HCT116 (cell line): ENCODE results near the gene GOLGA6A. TPM values are rescaled to one million over a fixed set of nuclear protein-coding genes. Genes with fewer than 3 reads are reported as not detected.
"Not testable (repeated sequence)": the region's sequence is repeated elsewhere in the genome, so short reads cannot be mapped to it uniquely, and the experiment has no call there.

ENCODE experiments used
- ATAC-seq: fragments of 200-7000 bp; cut with Tn5 transposase; 2 replicates; pipeline ENCODE4 v1.9.1; 2020; ENCODE audit warnings: mild to moderate bottlenecking, moderate library complexity
- BruUV-seq: library from RNA; stranded (reverse); fragments of 400-500 nt; replicated peaks from 2 replicates; lab custom pipeline; 2021; lab: Mats Ljungman, UMichigan
- CTCF ChIA-PET: fragments of 300-600 bp; sonication (Branson Sonifier 250); formaldehyde crosslinking; loops from one replicate; lab custom pipeline; 2021; ENCODE audit warnings: antibody characterized with exemption; lab: Charles Lee
- POLR2A ChIA-PET: fragments of 300-600, 350-600 bp; sonication (Branson Sonifier 250); formaldehyde crosslinking; loops from one replicate; lab custom pipeline; 2021; ENCODE audit warnings: antibody characterized with exemption; lab: Charles Lee
- RAD21 ChIA-PET, 2 experiments: fragments of 300-600 bp; sonication (Branson Sonifier 250); formaldehyde crosslinking; loops; one replicate each; lab custom pipeline; 2023; ENCODE audit warnings: low total read pairs in 2 of 2; ENCODE audit not compliant: uncharacterized antibody in 2 of 2, unreplicated experiment in 2 of 2, low non-redundant PET in 1 of 2; lab: Charles Lee
- DNase-seq: peaks from one replicate; pipeline ENCODE4 v3.0.0-alpha.2; 2010; ENCODE audit warnings: low read depth, low spot score
- H2AFZ ChIP-seq: fragments of 200-600 bp; shearing (Covaris generic), sonication (generic); 2 replicates; pipeline ENCODE4 v1.6.1; 2017; ENCODE audit warnings: low read depth, mixed run types, mixed read lengths, antibody characterized with exemption, low read length; ENCODE audit not compliant: poor library complexity, severe bottlenecking
- H3K27ac ChIP-seq: 2 replicates; pipeline ENCODE4 v1.5.1; 2012; ENCODE audit warnings: low read depth, low read length
- H3K27me3 ChIP-seq: fragments of 200-600 bp; sonication (generic); 2 replicates; pipeline ENCODE4 v1.6.1; 2016; ENCODE audit warnings: mixed run types, low read length, mixed read lengths; ENCODE audit not compliant: insufficient read depth
- H3K36me3 ChIP-seq, 2 experiments: fragments of 200-500 bp in 1 of 2; fragments of 200-600 bp in 1 of 2; sonication (Bioruptor generic) in 1 of 2; sonication (generic) in 1 of 2; 2 replicates each; pipeline versions ENCODE4 v1.5.1 to v1.6.1; 2014 to 2016; ENCODE audit warnings: low read length in 2 of 2, inconsistent platforms in 1 of 2, mixed read lengths in 1 of 2, mixed run types in 1 of 2; ENCODE audit not compliant: insufficient read depth in 2 of 2, control insufficient read depth in 1 of 2
- H3K4me1 ChIP-seq, 2 experiments: fragments of 200-600 bp in 1 of 2; sonication (generic) in 1 of 2; 2 replicates each; pipeline versions ENCODE4 v1.5.1 to v1.6.1; 2012 to 2017; ENCODE audit warnings: low read length in 2 of 2, inconsistent platforms in 1 of 2, mild to moderate bottlenecking in 1 of 2, mixed read lengths in 1 of 2, mixed run types in 1 of 2, moderate library complexity in 1 of 2; ENCODE audit not compliant: insufficient read depth in 2 of 2, control insufficient read depth in 1 of 2
- H3K4me2 ChIP-seq: fragments of 200-600 bp; sonication (generic); 2 replicates; pipeline ENCODE4 v1.6.1; 2017; ENCODE audit warnings: mixed run types, low read length, mixed read lengths
- H3K4me3 ChIP-seq, 2 experiments: fragments of 200-600 bp in 1 of 2; sonication (generic) in 1 of 2; replicated peaks in 1 of 2; 2 replicates each; pipeline ENCODE4 v1.5.1; 2011 to 2016; ENCODE audit warnings: low read length in 2 of 2, control low read depth in 1 of 2, low read depth in 1 of 2, mild to moderate bottlenecking in 1 of 2, mixed read lengths in 1 of 2, mixed run types in 1 of 2
- H3K79me2 ChIP-seq: fragments of 200-600 bp; sonication (generic); 2 replicates; pipeline ENCODE4 v1.6.1; 2017; ENCODE audit warnings: mild to moderate bottlenecking, mixed run types, low read length, moderate library complexity, mixed read lengths; ENCODE audit not compliant: insufficient read depth
- H3K9ac ChIP-seq: fragments of 200-600 bp; sonication (generic); 2 replicates; pipeline ENCODE4 v1.6.1; 2016; ENCODE audit warnings: low read length, mixed read lengths
- H3K9me2 ChIP-seq: fragments of 200-600 bp; sonication (generic), shearing (Covaris generic); 2 replicates; pipeline ENCODE4 v1.6.1; 2017; ENCODE audit warnings: mixed run types, mild to moderate bottlenecking, moderate library complexity; ENCODE audit not compliant: insufficient read depth
- H3K9me3 ChIP-seq, 2 experiments: fragments of 200-500 bp in 1 of 2; fragments of 200-600 bp in 1 of 2; sonication (Bioruptor generic) in 1 of 2; sonication (generic) in 1 of 2; 2 replicates each; pipeline ENCODE4 v1.6.1; 2014 to 2017; ENCODE audit warnings: low read length in 2 of 2, mixed read lengths in 2 of 2, inconsistent platforms in 1 of 2, low read depth in 1 of 2, mild to moderate bottlenecking in 1 of 2, mixed run types in 1 of 2, moderate library complexity in 1 of 2; ENCODE audit not compliant: control insufficient read depth in 1 of 2, insufficient read depth in 1 of 2
- H4K20me1 ChIP-seq: fragments of 200-600 bp; sonication (generic), shearing (Covaris generic); 2 replicates; pipeline ENCODE4 v1.6.1; 2017; ENCODE audit warnings: mixed run types, mild to moderate bottlenecking, moderate library complexity; ENCODE audit not compliant: insufficient read depth
- ATF3 ChIP-seq: IDR thresholded peaks from 2 replicates; pipeline ENCODE4 v1.6.1; 2012
- CTCF ChIP-seq, 3 experiments: fragments of 200-600 bp in 1 of 3; sonication (generic) in 1 of 3; IDR thresholded peaks in 2 of 3; conservative IDR thresholded peaks in 1 of 3; 2 replicates each; pipeline ENCODE4 v1.5.1; 2012 to 2017; ENCODE audit warnings: low read depth in 2 of 3, low read length in 2 of 3, antibody characterized with exemption in 1 of 3, borderline replicate concordance in 1 of 3, control low read depth in 1 of 3, mild to moderate bottlenecking in 1 of 3, mixed read lengths in 1 of 3, mixed run types in 1 of 3, moderate library complexity in 1 of 3; ENCODE audit not compliant: insufficient read depth in 1 of 3
- EGR1 ChIP-seq: IDR thresholded peaks from 2 replicates; pipeline ENCODE4 v1.6.1; 2012; ENCODE audit warnings: low read depth
- ELF1 ChIP-seq: IDR thresholded peaks from 2 replicates; pipeline ENCODE4 v1.6.1; 2012; ENCODE audit warnings: low read depth, borderline replicate concordance
- EZH2 ChIP-seq: fragments of 200-600 bp; sonication (generic); IDR thresholded peaks from 2 replicates; pipeline ENCODE4 v1.6.1; 2017; ENCODE audit warnings: antibody characterized with exemption, mixed run types
- EZH2phosphoT487 ChIP-seq: fragments of 200-600 bp; IDR thresholded peaks from 2 replicates; pipeline ENCODE4 v1.6.1; 2018; ENCODE audit warnings: antibody characterized with exemption, borderline replicate concordance
- FOSL1 ChIP-seq: IDR thresholded peaks from 2 replicates; pipeline ENCODE4 v1.6.1; 2012; ENCODE audit warnings: low read depth
- POLR2A ChIP-seq: IDR thresholded peaks from 2 replicates; pipeline ENCODE4 v1.7.0; 2011; ENCODE audit warnings: borderline replicate concordance; ENCODE audit not compliant: insufficient read depth, insufficient read length; ENCODE audit errors: extremely low read depth
- RAD21 ChIP-seq: IDR thresholded peaks from 2 replicates; pipeline ENCODE4 v1.6.1; 2012; ENCODE audit warnings: low read depth, mild to moderate bottlenecking
- REST ChIP-seq: IDR thresholded peaks from 2 replicates; pipeline ENCODE4 v1.6.1; 2012; ENCODE audit warnings: low read depth
- SP1 ChIP-seq: IDR thresholded peaks from 2 replicates; pipeline ENCODE4 v1.6.1; 2012; ENCODE audit warnings: low read depth
- SRF ChIP-seq: IDR thresholded peaks from 2 replicates; pipeline ENCODE4 v1.6.1; 2012; ENCODE audit warnings: low read depth
- TCF7L2 ChIP-seq: IDR thresholded peaks from 2 replicates; pipeline ENCODE4 v1.7.0; 2011; ENCODE audit warnings: borderline replicate concordance, inconsistent platforms; ENCODE audit not compliant: insufficient read depth, insufficient read length; ENCODE audit errors: extremely low read depth
- ZNF274 ChIP-seq: fragments of 200-500 bp; sonication (Bioruptor generic); IDR thresholded peaks from 2 replicates; pipeline ENCODE4 v1.6.1; 2014; ENCODE audit warnings: mild to moderate bottlenecking, low read depth, low read length, inconsistent platforms
- intact Hi-C: fragments of 100-400 bp; cut with micrococcal nuclease; formaldehyde crosslinking; loops from 2 replicates; pipeline ENCODE4 v1.10.0; 2022
- total RNA-seq: library from RNA; stranded (reverse); gene quantifications from one replicate; pipeline ENCODE4 v1.2.1, GENCODE V29; 2021; ENCODE audit not compliant: unreplicated experiment

GOLGA6A gene
- total RNA-seq, 1 experiment from 2014 or later: 0.39 TPM

DNA sequence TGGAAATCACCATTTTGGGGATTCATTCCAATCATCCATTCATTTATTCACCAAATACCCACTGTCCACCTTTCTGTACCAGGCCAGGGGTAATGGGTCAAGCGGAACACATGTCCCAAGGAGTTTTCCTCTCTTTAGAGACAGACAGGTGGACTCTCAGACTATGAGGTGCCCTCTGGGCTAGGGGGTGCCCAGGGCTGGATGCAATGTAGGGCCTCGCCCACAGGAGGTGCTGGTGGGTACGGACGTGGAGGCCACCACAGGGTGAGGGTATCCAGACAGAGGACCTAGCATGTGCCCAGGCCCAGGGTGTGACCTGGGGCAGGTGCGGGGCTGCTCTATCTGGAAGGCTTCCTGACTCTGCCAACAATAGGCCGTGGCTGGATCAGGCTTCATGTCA lies 26.3 kb upstream of the GOLGA6A start:
- H2AFZ ChIP-seq, H3K9me3 ChIP-seq, RAD21 ChIA-PET, CTCF ChIA-PET, DNase-seq, H3K4me1 ChIP-seq, H3K27me3 ChIP-seq, H3K4me2 ChIP-seq, intact Hi-C loops, H3K4me3 ChIP-seq, H3K9me2 ChIP-seq, H4K20me1 ChIP-seq, BruUV-seq, H3K79me2 ChIP-seq, H3K36me3 ChIP-seq, POLR2A ChIA-PET, H3K27ac ChIP-seq, H3K9ac ChIP-seq: not testable (repeated sequence)
- TF ChIP-seq CTCF (IDR thresholded peaks at IDR 0.05 in 2 of 3, conservative IDR thresholded peaks at IDR 0.05 in 1 of 3; ENCODE audit: borderline replicate concordance in 1 of 3, insufficient read depth in 1 of 3, low read depth in 2 of 3, low read length in 2 of 3): peak in 2 of 3 experiments; percentile 38 to 44; a peak in 4 of 6 replicates
- peak; percentile 74 for ATAC-seq

DNA sequence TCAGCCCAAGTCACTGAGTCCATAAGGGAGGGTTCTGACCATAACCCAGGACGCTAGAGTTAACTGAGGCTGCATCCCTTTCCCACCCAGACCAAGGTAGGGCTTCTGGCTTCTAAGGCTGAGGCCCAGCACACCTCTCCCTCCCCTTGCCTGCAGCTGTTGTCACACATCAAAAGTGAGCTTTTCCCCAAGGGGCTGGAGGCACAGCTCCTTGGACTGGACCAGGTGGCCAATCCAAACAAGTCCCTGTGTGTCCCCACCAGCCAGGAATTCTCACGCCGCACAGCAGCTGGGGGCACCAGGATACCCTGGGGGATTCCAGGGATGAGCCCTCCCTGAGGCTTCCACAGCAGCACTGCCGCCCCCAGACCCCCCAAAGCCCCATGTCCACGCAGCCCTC lies 25.8 kb upstream of the GOLGA6A start:
- intact Hi-C loops: no loop called here
- Histone ChIP-seq H3K9me3 (no peaks in the 10 kb centered on the region), H3K79me2 (no peaks in the 10 kb centered on the region), H3K27ac (no peak overlapping the region), H3K4me1 (peaks cover 6 to 8% of the 10 kb centered on the region in 2 experiments), H2AFZ (no peak overlapping the region), H3K9ac (no peak overlapping the region), H3K36me3 (no peaks in the 10 kb centered on the region), H3K4me2 (no peak overlapping the region), H3K4me3 (no peak overlapping the region), H4K20me1 (no peaks in the 10 kb centered on the region), H3K9me2 (no peaks in the 10 kb centered on the region), H3K27me3 (no peaks in the 10 kb centered on the region)
- no peak for ATAC-seq
- no peak for DNase-seq
- ChIA-PET CTCF (no interaction called here), POLR2A (no interaction called here), RAD21 (no interaction called here)
- no TSS peak for BruUV-seq
- TF ChIP-seq EZH2phosphoT487 (no peak), POLR2A (no peak), ELF1 (no peak), EGR1 (no peak), TCF7L2 (no peak), FOSL1 (no peak), ATF3 (no peak), SP1 (no peak), REST (no peak), RAD21 (no peak), SRF (no peak), EZH2 (no peak), ZNF274 (no peak)
